ENCODE data around the gene COX17.

Gene COX17

GRCh38 chr3:119620899-119621298 lies 56.3 kb downstream of the COX17 start:
- DNase-seq = no peak
